ENCODE measurements around the gene GJB4. TPM values are rescaled to one million over a fixed set of nuclear protein-coding genes. Genes with fewer than 3 reads are reported as not detected.

Gene GJB4
- not detected in 2 replicates for total RNA-seq

GRCh38 chr1:34759503-34760357 is at the start of gene GJB4:
Gene GJB4, plus strand, starts transcription at chr1:34759740. Its CDS starts 1,515 bp downstream, at chr1:34761255.

GRCh38 chr1:34754964-34755637 is 4.4 kb upstream of the GJB4 start, which contains the start of gene GJB5:
Gene GJB5, plus strand, starts transcription at chr1:34755047. Its CDS starts 2,284 bp downstream, at chr1:34757331.

GRCh38 chr1:34781071-34781843 is 21.7 kb downstream of the GJB4 start, which contains the start of gene GJB3:
Gene GJB3, plus strand, starts transcription at chr1:34781214. Its CDS starts 3,549 bp downstream, at chr1:34784763.

GRCh38 chr1:34792868-34793727 is 33.6 kb downstream of the GJB4 start, which contains the start of gene GJA4:
Gene GJA4, plus strand, starts transcription at chr1:34792999. Its CDS starts 1,215 bp downstream, at chr1:34794214.

Other genes with a start within 250 kb of the GJB4 start
- gene GJB5, start 4.7 kb upstream of the GJB4 start, total RNA-seq: 0.11 TPM in 1 of 2 replicates, not detected in the other
- gene GJB3, start 21.5 kb downstream of the GJB4 start, total RNA-seq: not detected in 2 replicates
- gene GJA4, start 33.3 kb downstream of the GJB4 start, total RNA-seq: 0.11 TPM in 1 of 2 replicates, not detected in the other
- 24.4 and 40.9 TPM in 2 replicates for gene SMIM12, start 100.0 kb downstream of the GJB4 start, total RNA-seq
- under 0.01 TPM in 1 of 2 replicates, not detected in the other for gene DLGAP3, start 169.9 kb downstream of the GJB4 start, total RNA-seq
- gene TMEM35B, start 225.6 kb downstream of the GJB4 start, total RNA-seq: 38.0 and 43.1 TPM in 2 replicates